ENCODE results near the gene POU5F1. TPM values are rescaled to one million over a fixed set of nuclear protein-coding genes. Genes with fewer than 3 reads are reported as not detected.

Gene POU5F1
- total RNA-seq, 1 experiment from 2014 or later = not detected

GRCh38 chr6:31154436-31154835, 16.0 kb downstream of the POU5F1 start:
- no peak overlapping the region for H3K4me3 ChIP-seq (ENCODE audit: low read depth, low read length)
- H3K27me3 ChIP-seq (replicated peaks; ENCODE audit: control insufficient read depth, insufficient read depth, low read length) = no peaks in the 10 kb centered on the region
- peaks cover 9% of the 10 kb centered on the region; the same call in 1 of the 2 replicates for H3K4me1 ChIP-seq
- peaks cover 11% of the 10 kb centered on the region for H3K36me3 Mint-ChIP-seq (ENCODE audit: insufficient read depth, unreplicated experiment)
- ChIA-PET POLR2A (no interaction called here), CTCF (no interaction called here)
- no peak for TF ChIP-seq CTCF (IDR thresholded peaks at IDR 0.05; ENCODE audit: insufficient read depth in 1 of 2, low read depth in 1 of 2, low read length in 1 of 2, severe bottlenecking in 1 of 2, unreplicated experiment in 1 of 2)
- H3K27me3 Mint-ChIP-seq (ENCODE audit: insufficient read depth, unreplicated experiment) = no peaks in the 10 kb centered on the region
- no TSS peak for BruUV-seq (replicated peaks)
- DNase-seq = no peak
- H3K27ac Mint-ChIP-seq (ENCODE audit: unreplicated experiment) = no peak overlapping the region
- H3K9me3 Mint-ChIP-seq (ENCODE audit: unreplicated experiment) = no peaks in the 10 kb centered on the region
- H3K4me1 Mint-ChIP-seq (ENCODE audit: low read depth, unreplicated experiment) = no peaks in the 10 kb centered on the region
- intact Hi-C loops (cut with micrococcal nuclease; ENCODE audit: unreplicated experiment) = no loop called here
- H3K36me3 ChIP-seq (ENCODE audit: control insufficient read depth, insufficient read depth, low read length) = no peaks in the 10 kb centered on the region
- H3K4me3 Mint-ChIP-seq (ENCODE audit: unreplicated experiment) = no peak overlapping the region
- no peaks in the 10 kb centered on the region for H3K9me3 ChIP-seq

GRCh38 chr6:31152781-31153180, 17.7 kb downstream of the POU5F1 start:
- ChIA-PET CTCF (interaction anchor here (0.7 kb wide), 1 partner anchor 34 kb away, joined by 5 read pairs; no protein-coding TSS in a partner anchor), POLR2A (no interaction called here)
- no peaks in the 10 kb centered on the region for H3K36me3 ChIP-seq (ENCODE audit: control insufficient read depth, insufficient read depth, low read length)

GRCh38 chr6:31149827-31150447, 20.5 kb downstream of the POU5F1 start:
- intact Hi-C loops (cut with micrococcal nuclease; ENCODE audit: unreplicated experiment) = no loop called here
- no peak overlapping the region for H3K4me3 ChIP-seq (ENCODE audit: low read depth, low read length)
- TF ChIP-seq CTCF (IDR thresholded peaks at IDR 0.05; ENCODE audit: insufficient read depth in 1 of 2, low read depth in 1 of 2, low read length in 1 of 2, severe bottlenecking in 1 of 2, unreplicated experiment in 1 of 2) = no peak
- no peak overlapping the region for H3K27ac Mint-ChIP-seq (ENCODE audit: unreplicated experiment)
- DNase-seq = no peak
- ChIA-PET POLR2A (interaction anchor here (0.7 kb wide), 1 partner anchor 9 kb away, joined by 3 read pairs; the partner anchor contains the start of gene TCF19), CTCF (no interaction called here)
- H3K4me3 Mint-ChIP-seq (ENCODE audit: unreplicated experiment) = no peak overlapping the region
- H3K4me1 ChIP-seq = no peaks in the 10 kb centered on the region
- no peaks in the 10 kb centered on the region for H3K27me3 ChIP-seq (replicated peaks; ENCODE audit: control insufficient read depth, insufficient read depth, low read length)
- no peaks in the 10 kb centered on the region for H3K9me3 Mint-ChIP-seq (ENCODE audit: unreplicated experiment)
- no peaks in the 10 kb centered on the region for H3K27me3 Mint-ChIP-seq (ENCODE audit: insufficient read depth, unreplicated experiment)
- no peaks in the 10 kb centered on the region for H3K4me1 Mint-ChIP-seq (ENCODE audit: low read depth, unreplicated experiment)
- peaks cover 9% of the 10 kb centered on the region for H3K36me3 Mint-ChIP-seq (ENCODE audit: insufficient read depth, unreplicated experiment)
- H3K36me3 ChIP-seq (ENCODE audit: control insufficient read depth, insufficient read depth, low read length) = no peaks in the 10 kb centered on the region
- no peaks in the 10 kb centered on the region for H3K9me3 ChIP-seq
- BruUV-seq (replicated peaks) = no TSS peak

More at GRCh38 chr6:31152781-31153180, 17.7 kb downstream of the POU5F1 start:
- TF ChIP-seq CTCF (IDR thresholded peaks at IDR 0.05; ENCODE audit: insufficient read depth in 1 of 2, low read depth in 1 of 2, low read length in 1 of 2, severe bottlenecking in 1 of 2, unreplicated experiment in 1 of 2) = no peak
- H3K36me3 Mint-ChIP-seq (ENCODE audit: insufficient read depth, unreplicated experiment) = peaks cover 5% of the 10 kb centered on the region
- H3K4me1 Mint-ChIP-seq (ENCODE audit: low read depth, unreplicated experiment) = no peaks in the 10 kb centered on the region
- Histone ChIP-seq H3K4me3 (ENCODE audit: low read depth, low read length) (no peak overlapping the region), H3K9me3 (no peaks in the 10 kb centered on the region), H3K27me3 (replicated peaks; ENCODE audit: control insufficient read depth, insufficient read depth, low read length) (no peaks in the 10 kb centered on the region), H3K4me1 (peaks cover 5% of the 10 kb centered on the region; the same call in 1 of the 2 replicates)
- H3K27ac Mint-ChIP-seq (ENCODE audit: unreplicated experiment) = no peak overlapping the region
- intact Hi-C loops (cut with micrococcal nuclease; ENCODE audit: unreplicated experiment) = no loop called here
- H3K27me3 Mint-ChIP-seq (ENCODE audit: insufficient read depth, unreplicated experiment) = no peaks in the 10 kb centered on the region
- no peak for DNase-seq
- no peaks in the 10 kb centered on the region for H3K9me3 Mint-ChIP-seq (ENCODE audit: unreplicated experiment)
- H3K4me3 Mint-ChIP-seq (ENCODE audit: unreplicated experiment) = no peak overlapping the region
- no TSS peak for BruUV-seq (replicated peaks)

All from Caco-2 (cell line).